ENCODE results near the gene PCBP2.
"Not testable (repeated sequence)": the region's sequence is repeated elsewhere in the genome, so short reads cannot be mapped to it uniquely, and the experiment has no call there.

The PCBP2 gene

GRCh38 chr12:53428741-53429140 lies 23.2 kb upstream of the PCBP2 start:
- TF ChIP-seq CTCF (IDR thresholded peaks at IDR 0.05; ENCODE audit: low read depth, low read length) = no peak
- H3K4me3 ChIP-seq (ENCODE audit: low read depth, low read length) = no peak overlapping the region

- no peak for TF ChIP-seq CTCF (IDR thresholded peaks at IDR 0.05; ENCODE audit: low read depth, low read length)
- no peak overlapping the region for H3K4me3 ChIP-seq (ENCODE audit: low read depth, low read length)
Observed at GRCh38 chr12:53430116-53430515, 21.8 kb upstream of the PCBP2 start.

- TF ChIP-seq CTCF (IDR thresholded peaks at IDR 0.05; ENCODE audit: low read depth, low read length) = no peak
Observed at GRCh38 chr12:53431187-53431586, 20.7 kb upstream of the PCBP2 start.

GRCh38 chr12:53435326-53435725 lies 16.6 kb upstream of the PCBP2 start:
- H3K4me3 ChIP-seq (ENCODE audit: low read depth, low read length) = not testable (repeated sequence)

More at GRCh38 chr12:53431187-53431586, 20.7 kb upstream of the PCBP2 start:
- no peak overlapping the region for H3K4me3 ChIP-seq (ENCODE audit: low read depth, low read length)

GRCh38 chr12:53439582-53439981 lies 12.3 kb upstream of the PCBP2 start:
- H3K4me3 ChIP-seq (ENCODE audit: low read depth, low read length) = not testable (repeated sequence)

- H3K4me3 ChIP-seq (ENCODE audit: low read depth, low read length) = peak within 1 kb of the TSS; percentile 90
- no peak for TF ChIP-seq CTCF (IDR thresholded peaks at IDR 0.05; ENCODE audit: low read depth, low read length)
Observed at GRCh38 chr12:53441040-53441833, 10.7 kb upstream of the PCBP2 start, which contains the start of gene PRR13. TSS of gene PRR13 (plus strand) at chr12:53441734. CDS start at chr12:53442715, 981 bp downstream.

GRCh38 chr12:53443955-53444354 lies 7.9 kb upstream of the PCBP2 start:
- H3K4me3 ChIP-seq (ENCODE audit: low read depth, low read length) = no peak overlapping the region
- TF ChIP-seq CTCF (IDR thresholded peaks at IDR 0.05; ENCODE audit: low read depth, low read length) = no peak

- not testable (repeated sequence) for H3K4me3 ChIP-seq (ENCODE audit: low read depth, low read length)
Observed at GRCh38 chr12:53444593-53445325, 7.1 kb upstream of the PCBP2 start.
